Measurements from ENCODE around the gene NECAB2.

Gene NECAB2

DNA sequence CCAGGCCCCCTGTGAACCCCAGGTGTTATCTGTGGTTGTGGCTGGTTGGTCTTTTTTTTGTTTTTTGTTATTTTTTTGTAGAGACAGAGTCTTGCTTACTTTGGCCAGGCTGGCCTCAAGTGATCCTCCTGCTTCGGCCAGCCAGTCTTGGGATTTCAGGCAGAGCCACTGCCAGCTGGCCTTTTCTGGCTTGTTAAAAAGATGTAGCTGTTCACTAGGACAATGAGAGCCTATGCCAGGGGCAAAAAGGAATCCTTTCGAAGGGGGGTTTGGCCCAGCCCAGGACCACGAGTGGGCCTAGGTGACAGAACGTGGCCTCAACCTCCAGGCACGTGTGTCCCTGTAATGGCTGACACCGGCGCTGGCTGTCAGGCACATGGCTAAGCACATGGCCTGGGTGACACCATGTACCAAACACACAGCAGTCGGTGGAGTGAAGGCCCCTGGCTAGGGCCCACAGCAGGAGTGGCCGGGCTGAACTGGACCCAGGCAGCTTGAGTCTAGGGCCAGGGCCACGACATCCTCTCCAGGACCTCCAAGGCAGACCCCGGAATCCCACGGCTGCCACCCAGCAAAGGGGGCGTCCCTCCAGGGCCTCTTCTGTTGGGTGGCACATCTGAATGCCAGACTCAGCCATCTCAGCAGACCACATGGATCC lies 81.5 kb downstream of the NECAB2 start:
- H3K4me3 ChIP-seq (ENCODE audit: low read depth, low read length) = no peak overlapping the region
- H3K9ac ChIP-seq (ENCODE audit: low read depth, low read length) = no peak overlapping the region
- H3K9me3 ChIP-seq (ENCODE audit: control insufficient read depth, insufficient read depth, low read length) = no peaks in the 10 kb centered on the region
- no peak overlapping the region for H3K27ac ChIP-seq (ENCODE audit: low read depth, low read length)
- no peaks in the 10 kb centered on the region for H3K27me3 ChIP-seq (ENCODE audit: control insufficient read depth, insufficient read depth, low read length)
- no peaks in the 10 kb centered on the region for H3K4me1 ChIP-seq (ENCODE audit: control insufficient read depth, insufficient read depth, low read length)
- peaks cover 14% of the 10 kb centered on the region for H3K36me3 ChIP-seq (ENCODE audit: control insufficient read depth, insufficient read depth, low read length)

GRCh38 chr16:84050316-84050715 lies 82.3 kb downstream of the NECAB2 start:
- Histone ChIP-seq H3K27me3 (ENCODE audit: control insufficient read depth, insufficient read depth, low read length) (no peaks in the 10 kb centered on the region), H3K9me3 (ENCODE audit: control insufficient read depth, insufficient read depth, low read length) (no peaks in the 10 kb centered on the region), H3K4me1 (ENCODE audit: control insufficient read depth, insufficient read depth, low read length) (no peaks in the 10 kb centered on the region), H3K9ac (ENCODE audit: low read depth, low read length) (no peak overlapping the region), H3K36me3 (ENCODE audit: control insufficient read depth, insufficient read depth, low read length) (peaks cover 20% of the 10 kb centered on the region), H3K4me3 (ENCODE audit: low read depth, low read length) (no peak overlapping the region), H3K27ac (ENCODE audit: low read depth, low read length) (no peak overlapping the region)

DNA sequence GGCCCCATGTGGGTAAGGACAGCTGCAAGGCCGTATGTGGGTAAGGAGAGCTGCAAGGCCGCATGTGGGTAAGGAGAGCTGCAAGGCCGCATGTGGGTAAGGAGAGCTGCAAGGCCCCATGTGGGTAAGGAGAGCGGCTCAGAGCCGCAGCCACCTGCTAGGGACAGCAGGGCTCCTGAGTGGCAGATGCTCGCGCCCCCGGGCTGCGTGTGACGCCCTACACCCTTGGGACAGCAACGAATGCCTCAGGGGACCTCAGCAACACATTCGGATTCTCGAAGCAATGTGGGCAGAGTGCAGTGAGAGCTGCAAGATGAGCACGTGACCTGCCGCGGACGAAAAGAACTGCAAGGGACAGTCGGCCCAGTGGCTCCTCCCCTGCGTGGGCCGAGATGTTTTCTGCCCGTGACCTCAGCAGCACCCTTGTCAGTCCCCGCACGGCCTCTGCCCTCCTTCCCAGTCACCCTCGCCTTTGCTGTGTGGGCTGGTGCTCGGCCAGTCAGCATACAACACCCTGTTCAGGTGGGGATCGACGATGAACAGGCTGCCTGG lies 84.1 kb downstream of the NECAB2 start:
- H3K4me3 ChIP-seq (ENCODE audit: low read depth, low read length) = no peak overlapping the region
- H3K4me1 ChIP-seq (ENCODE audit: control insufficient read depth, insufficient read depth, low read length) = no peaks in the 10 kb centered on the region
- H3K9me3 ChIP-seq (ENCODE audit: control insufficient read depth, insufficient read depth, low read length) = no peaks in the 10 kb centered on the region
- H3K9ac ChIP-seq (ENCODE audit: low read depth, low read length) = no peak overlapping the region
- no peak overlapping the region for H3K27ac ChIP-seq (ENCODE audit: low read depth, low read length)
- H3K36me3 ChIP-seq (ENCODE audit: control insufficient read depth, insufficient read depth, low read length) = peaks cover 37% of the 10 kb centered on the region
- no peaks in the 10 kb centered on the region for H3K27me3 ChIP-seq (ENCODE audit: control insufficient read depth, insufficient read depth, low read length)
